ENCODE measurements around the gene ALG11. TPM values are rescaled to one million over a fixed set of nuclear protein-coding genes. Genes with fewer than 3 reads are reported as not detected.

ALG11 gene
- total RNA-seq, 6 donors from 2014 or later, result 10.5 to 34.4 (median 22.7) TPM

GRCh38 chr13:52067237-52067636 lies 55.0 kb downstream of the ALG11 start:
- ATAC-seq (ENCODE audit: low FRiP score in 2 of 2) (no peak), DNase-seq (no peak)
- no peaks in the 10 kb centered on the region for H3K36me3 ChIP-seq
- H3K4me1 ChIP-seq, result no peaks in the 10 kb centered on the region
- no peak overlapping the region for H3K4me3 ChIP-seq
- H3K27me3 ChIP-seq, result no peaks in the 10 kb centered on the region
- TF ChIP-seq EP300 (IDR thresholded peaks at IDR 0.05), result no peak
- no peak for TF ChIP-seq POLR2A (IDR thresholded peaks at IDR 0.05)
- no peak for TF ChIP-seq CTCF (IDR thresholded peaks at IDR 0.05)
- no peak for TF ChIP-seq POLR2AphosphoS5 (IDR thresholded peaks at IDR 0.05)
- peaks cover 15 to 35% (median 25%) of the 10 kb centered on the region in 4 donors for H3K9me3 ChIP-seq
- no peak overlapping the region for H3K27ac ChIP-seq

GRCh38 chr13:52070929-52071523 lies 58.8 kb downstream of the ALG11 start:
- 88 to 93% methylated on average over 1 of the region's 1 CpG for WGBS, 2 donors
- H3K4me3 ChIP-seq, result no peak overlapping the region
- DNase-seq (no peak), ATAC-seq (ENCODE audit: low FRiP score in 2 of 2) (no peak)
- H3K4me1 ChIP-seq, result no peaks in the 10 kb centered on the region
- no peak overlapping the region for H3K27ac ChIP-seq
- no peaks in the 10 kb centered on the region for H3K27me3 ChIP-seq
- no peak for TF ChIP-seq CTCF (IDR thresholded peaks at IDR 0.05)
- no peak for TF ChIP-seq POLR2AphosphoS5 (IDR thresholded peaks at IDR 0.05)
- no peak for TF ChIP-seq POLR2A (IDR thresholded peaks at IDR 0.05)
- TF ChIP-seq EP300 (IDR thresholded peaks at IDR 0.05), result no peak
- H3K36me3 ChIP-seq, result no peaks in the 10 kb centered on the region
- H3K9me3 ChIP-seq, result peaks cover 15 to 31% (median 22%) of the 10 kb centered on the region in 4 donors

Other genes with a start within 250 kb of the ALG11 start
- 10 to 100 TPM; 11.7 to 19.1 (median 17.6) TPM for gene DHRS12, start 208.2 kb upstream of the ALG11 start, total RNA-seq
- gene TMEM272, start 167.2 kb upstream of the ALG11 start, total RNA-seq, result under 1 TPM in 3 of 6 donors, not detected in 3; 0.13 to 0.44 (median 0.17) TPM
- gene CCDC70, start 150.4 kb upstream of the ALG11 start, total RNA-seq, result not detected
- gene ATP7B, start 948 bp upstream of the ALG11 start, total RNA-seq, result 10 to 100 TPM in 1 of 6 donors, 1 to 10 TPM in 5; 3.5 to 27.2 (median 5.9) TPM
- 10 to 100 TPM in 5 of 6 donors, 1 to 10 TPM in 1; 8.9 to 26.7 (median 17.4) TPM for gene UTP14C, start 12.3 kb downstream of the ALG11 start, total RNA-seq
- 10 to 100 TPM in 2 of 6 donors, 1 to 10 TPM in 3, under 1 TPM in 1; 0.23 to 30.2 (median 2.4) TPM for gene NEK5, start 116.7 kb downstream of the ALG11 start, total RNA-seq
- 10 to 100 TPM in 3 of 6 donors, 1 to 10 TPM in 3; 4.4 to 34.6 (median 13.7) TPM for gene NEK3, start 147.2 kb downstream of the ALG11 start, total RNA-seq